Measurements from ENCODE around the gene ISG15.

The ISG15 gene

GRCh38 chr1:1013105-1013921 lies at the start of gene ISG15:
TSS of gene ISG15 (plus strand) at chr1:1013497. CDS start at chr1:1013574, 77 bp downstream.
- in situ Hi-C loops (cut with HindIII; ENCODE audit: low pct_ligation_motif_present, low sequenced_read_pairs) = no loop called here
- no peaks in the 10 kb centered on the region for H3K36me3 ChIP-seq (replicated peaks)
- H3K27ac ChIP-seq = peak within 1 kb of the TSS; percentile 71
- peak; percentile 86 for DNase-seq
- peak within 1 kb of the TSS; percentile 69 for H3K4me3 ChIP-seq (ENCODE audit: low read depth, low read length)
- TF ChIP-seq CTCF (IDR thresholded peaks at IDR 0.05; ENCODE audit: low read depth, low read length, missing control alignments) = peak; percentile 2
- H3K27me3 ChIP-seq (replicated peaks) = no peaks in the 10 kb centered on the region

- Histone ChIP-seq H3K4me3 (ENCODE audit: low read depth, low read length) (no peak overlapping the region), H3K27me3 (replicated peaks) (no peaks in the 10 kb centered on the region), H3K27ac (no peak overlapping the region), H3K36me3 (replicated peaks) (peaks cover 16% of the 10 kb centered on the region)
- no peak for DNase-seq
- no peak for TF ChIP-seq CTCF (IDR thresholded peaks at IDR 0.05; ENCODE audit: low read depth, low read length, missing control alignments)
- in situ Hi-C loops (cut with HindIII; ENCODE audit: low pct_ligation_motif_present, low sequenced_read_pairs) = no loop called here
Measured at GRCh38 chr1:963746-964525, 49.4 kb upstream of the ISG15 start.

GRCh38 chr1:964691-965525 lies 48.4 kb upstream of the ISG15 start:
- in situ Hi-C loops (cut with HindIII; ENCODE audit: low pct_ligation_motif_present, low sequenced_read_pairs) = no loop called here
- no peak for TF ChIP-seq CTCF (IDR thresholded peaks at IDR 0.05; ENCODE audit: low read depth, low read length, missing control alignments)
- no peaks in the 10 kb centered on the region for H3K27me3 ChIP-seq (replicated peaks)
- no peak for DNase-seq
- no peak overlapping the region for H3K4me3 ChIP-seq (ENCODE audit: low read depth, low read length)
- H3K36me3 ChIP-seq (replicated peaks) = peaks cover 16% of the 10 kb centered on the region
- H3K27ac ChIP-seq = no peak overlapping the region

GRCh38 chr1:965526-966134 lies 47.7 kb upstream of the ISG15 start:
- H3K4me3 ChIP-seq (ENCODE audit: low read depth, low read length) = no peak overlapping the region

More at GRCh38 chr1:965526-966134, 47.7 kb upstream of the ISG15 start:
- Histone ChIP-seq H3K27ac (peak overlapping the region; percentile 70), H3K27me3 (replicated peaks) (peaks cover 2% of the 10 kb centered on the region), H3K36me3 (replicated peaks) (peaks cover 16% of the 10 kb centered on the region)
- no peak for TF ChIP-seq CTCF (IDR thresholded peaks at IDR 0.05; ENCODE audit: low read depth, low read length, missing control alignments)
- DNase-seq = no peak
- in situ Hi-C loops (cut with HindIII; ENCODE audit: low pct_ligation_motif_present, low sequenced_read_pairs) = no loop called here
